GM19438 (cell line): Measurements from ENCODE around the gene OR5C1.
"Not testable (repeated sequence)": the region's sequence is repeated elsewhere in the genome, so short reads cannot be mapped to it uniquely, and the experiment has no call there.

Source experiments
- ATAC-seq: cut with Tn5 transposase; IDR thresholded peaks from one replicate; pipeline ENCODE4 v1.9.1; 2021; ENCODE audit warnings: low read depth; ENCODE audit not compliant: unreplicated experiment

The OR5C1 gene

DNA sequence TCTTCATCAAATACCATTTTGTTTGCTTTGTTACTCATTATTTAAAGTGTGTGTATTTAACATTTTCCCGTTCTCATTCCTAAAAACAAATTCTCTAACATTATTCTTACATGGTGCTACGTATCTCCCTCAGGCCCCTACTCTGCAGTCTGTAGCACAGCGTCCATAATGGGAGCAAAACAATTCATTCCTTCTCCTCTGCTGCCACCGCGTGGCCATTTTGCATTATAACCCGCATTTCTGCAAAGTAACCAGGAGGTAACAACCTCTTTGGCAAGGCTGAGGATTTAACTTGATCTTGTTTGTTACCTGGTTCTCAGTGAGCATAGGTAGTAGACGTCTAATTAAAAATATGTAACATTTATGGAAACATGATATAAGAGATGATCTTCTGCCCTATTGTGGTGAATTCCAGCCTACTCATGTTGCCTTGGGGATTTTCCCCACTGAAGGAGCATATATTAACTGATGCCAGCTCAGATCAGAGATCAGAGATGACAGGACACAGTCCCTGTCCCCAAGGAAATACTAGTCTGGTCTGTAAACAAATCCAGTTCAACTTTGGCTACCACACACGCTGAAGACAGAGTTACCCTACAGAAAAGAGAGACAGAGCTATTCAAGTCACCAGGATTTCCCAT, 21.7 kb downstream of the OR5C1 start:
- no peak for ATAC-seq

DNA sequence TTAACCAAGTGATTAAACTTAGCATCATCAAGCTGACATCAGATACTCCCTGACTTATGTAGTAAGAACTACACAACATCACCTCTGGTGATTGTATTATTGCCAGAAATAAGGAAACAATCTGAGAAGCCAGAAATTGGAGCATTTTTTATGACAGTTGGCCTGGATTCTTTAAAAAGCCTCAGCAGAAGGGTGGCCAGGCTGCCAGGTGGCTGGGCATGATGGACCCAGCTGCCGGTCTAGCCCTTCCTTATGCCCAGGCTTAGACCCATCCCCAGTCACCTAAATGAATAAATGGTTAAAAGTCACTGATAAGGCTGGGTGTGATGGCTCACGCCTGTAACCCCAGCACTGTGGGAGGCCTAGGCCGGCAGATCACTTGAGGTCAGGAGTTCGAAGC, 24.0 kb downstream of the OR5C1 start:
- no peak for ATAC-seq

DNA sequence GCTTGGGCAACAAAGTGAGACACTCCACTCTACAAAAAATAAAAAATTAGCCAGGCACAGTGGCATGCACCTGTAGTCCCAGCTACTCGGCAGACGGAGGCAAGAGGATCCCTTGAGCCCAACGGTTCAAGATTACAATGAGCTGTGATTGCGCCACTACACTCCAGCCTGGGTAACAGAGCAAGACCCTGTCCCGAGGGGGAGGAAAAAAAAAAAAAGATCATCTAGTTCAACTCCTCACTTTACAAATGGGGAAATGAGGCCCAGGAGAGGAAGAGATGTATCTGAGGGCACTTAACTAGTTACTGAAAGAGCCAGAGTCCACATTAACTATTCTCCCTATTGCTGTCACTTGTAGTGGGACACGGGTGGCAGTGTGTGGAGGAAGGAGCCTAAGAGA, 25.8 kb downstream of the OR5C1 start:
- no peak for ATAC-seq

DNA sequence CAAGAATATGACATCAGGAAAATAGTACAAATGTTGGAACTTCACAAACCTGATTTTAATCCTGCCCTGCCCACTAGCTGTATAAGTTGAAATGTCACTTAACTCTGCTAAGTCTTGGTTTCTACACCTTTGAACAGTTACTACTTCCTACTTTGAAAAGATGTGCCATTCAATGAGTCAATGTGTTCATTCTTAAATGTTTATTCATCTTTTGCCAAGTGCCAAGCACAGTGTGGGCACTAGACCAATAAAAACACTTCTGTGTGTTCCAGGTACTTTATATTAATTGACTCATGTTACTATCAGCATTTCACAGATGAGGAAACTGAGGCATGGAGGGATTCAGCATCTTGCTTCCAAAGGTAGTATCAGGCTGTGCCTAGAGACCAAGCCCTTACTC, 26.8 kb downstream of the OR5C1 start:
- ATAC-seq, result no peak

DNA sequence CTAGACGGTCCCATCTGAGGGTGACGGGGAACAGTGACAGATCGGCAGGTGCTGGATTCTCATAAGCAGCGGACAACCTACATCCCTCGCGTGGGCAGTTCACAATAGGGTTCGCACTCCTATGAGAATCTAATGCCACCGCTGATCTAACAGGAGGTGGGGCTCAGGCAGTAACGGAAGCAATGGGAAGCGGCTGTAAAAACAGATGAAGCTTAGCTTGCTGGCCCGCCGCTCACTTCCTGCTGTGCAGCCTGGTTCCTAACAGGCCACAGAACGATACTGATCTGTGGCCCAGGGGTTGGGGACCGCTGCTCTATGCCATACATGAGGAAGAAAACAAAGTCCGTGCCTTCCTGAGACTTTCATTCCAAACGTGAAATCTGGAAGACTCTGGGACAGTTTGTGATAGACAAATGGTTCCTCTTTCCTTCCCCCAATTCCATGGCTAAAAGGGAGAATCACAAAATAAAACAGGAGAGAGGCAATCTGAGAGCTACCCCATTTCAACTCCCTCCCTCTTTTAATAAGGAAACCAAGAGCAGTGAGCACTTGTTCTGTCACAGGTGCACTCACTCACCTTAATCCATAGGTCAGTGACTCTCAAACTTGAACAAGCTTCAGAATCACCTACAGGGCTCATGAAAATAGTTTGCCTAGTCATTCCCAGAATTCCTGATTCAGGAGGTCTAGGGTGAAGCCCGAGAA, 27.6 kb downstream of the OR5C1 start:
- no peak for ATAC-seq

DNA sequence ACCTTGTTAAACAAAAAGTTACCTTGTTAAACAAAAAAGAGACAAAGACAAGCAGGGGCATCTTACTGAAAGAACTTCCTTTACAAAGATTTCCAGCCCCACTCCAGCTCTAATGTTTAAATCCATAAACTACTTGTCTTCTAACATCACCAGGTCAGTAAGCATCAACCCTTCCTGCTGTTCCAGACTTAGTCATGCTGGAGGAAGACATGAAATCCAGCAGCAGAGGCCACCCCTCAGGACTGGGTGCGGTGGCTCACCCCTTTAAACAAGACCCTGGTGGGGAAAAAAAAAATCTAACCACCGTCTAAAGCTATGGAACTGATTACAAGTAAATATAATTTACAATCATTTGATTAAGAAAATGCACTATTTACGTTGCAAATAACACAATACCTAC, 30.6 kb downstream of the OR5C1 start:
- ATAC-seq, result no peak

DNA sequence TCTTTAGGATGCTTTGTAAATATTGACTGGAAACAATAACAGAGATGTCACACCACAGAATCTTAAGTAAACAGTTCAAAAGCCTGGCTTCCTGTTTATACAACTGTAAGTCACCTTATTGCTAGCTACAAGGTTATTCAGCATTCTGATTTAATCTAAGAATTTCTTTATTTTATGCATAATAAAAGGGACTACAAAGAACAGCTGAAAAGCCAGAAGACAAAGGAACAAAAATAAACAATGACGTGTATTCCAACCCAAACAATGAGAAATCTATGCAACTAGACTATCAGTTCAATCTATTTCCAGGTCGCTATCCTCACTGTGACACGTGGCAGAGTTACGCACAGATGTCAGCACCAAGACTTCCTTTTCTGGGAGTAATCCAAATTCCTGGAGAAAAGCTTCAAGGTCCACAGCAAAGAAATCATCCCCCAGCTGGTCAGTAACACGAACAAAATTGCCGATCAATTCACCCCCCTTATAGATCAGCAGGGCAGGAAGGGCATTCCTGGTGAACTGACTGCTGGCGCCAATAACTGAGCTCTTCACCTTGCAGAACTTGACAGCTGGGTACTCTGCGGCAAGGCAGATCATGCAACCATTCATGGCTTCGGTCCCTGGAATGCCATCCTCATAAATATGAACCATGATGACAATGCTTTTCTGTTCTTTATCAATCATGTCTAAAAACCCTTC, 31.2 kb downstream of the OR5C1 start:
- no peak for ATAC-seq

DNA sequence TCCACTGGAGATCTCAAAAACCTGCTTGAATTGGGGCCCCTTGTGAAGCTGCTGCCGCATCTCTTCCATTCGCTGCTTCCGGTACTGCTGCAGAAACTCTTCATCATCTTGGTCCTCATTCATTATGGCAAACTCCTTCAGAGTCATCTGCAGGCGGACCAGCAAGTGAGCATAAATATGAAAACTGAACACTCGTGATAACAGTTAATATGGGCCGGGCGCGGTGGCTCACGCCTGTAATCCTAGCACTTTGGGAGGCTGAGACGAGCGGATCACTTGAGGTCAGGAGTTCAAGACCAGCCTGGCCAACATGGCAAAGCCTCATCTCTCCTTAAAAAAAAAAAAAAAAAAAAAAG, 31.7 kb downstream of the OR5C1 start:
- no peak for ATAC-seq

DNA sequence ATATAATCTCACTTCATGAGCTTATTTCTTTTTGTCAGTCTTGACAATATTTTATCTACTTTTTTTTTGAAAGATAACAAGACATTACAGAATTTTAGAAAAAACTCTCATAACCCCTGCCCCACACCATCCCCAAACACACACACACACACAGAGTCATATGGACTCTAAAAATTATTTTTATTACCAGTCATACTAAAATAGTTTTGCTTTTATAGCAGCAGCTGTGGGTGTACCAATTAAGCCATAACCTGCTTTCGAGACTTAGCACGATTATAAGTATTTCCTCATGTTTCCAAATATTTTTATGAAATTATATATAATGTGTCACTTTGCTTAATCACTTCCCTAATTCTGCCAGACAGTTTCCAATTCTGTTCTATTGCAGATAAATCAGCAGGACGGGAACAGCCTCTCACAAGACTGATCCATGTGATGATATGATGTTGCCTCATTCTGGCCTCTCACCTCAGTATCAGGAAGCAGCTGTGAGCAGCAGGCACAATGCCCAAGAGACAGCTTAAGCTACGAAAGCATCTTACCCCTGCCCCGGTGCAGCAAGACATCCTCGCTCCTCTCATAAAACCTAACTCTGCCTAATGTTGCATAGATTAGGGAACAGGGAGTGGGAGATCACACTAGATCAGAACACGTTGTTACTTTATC, 32.7 kb downstream of the OR5C1 start:
- ATAC-seq, result no peak

DNA sequence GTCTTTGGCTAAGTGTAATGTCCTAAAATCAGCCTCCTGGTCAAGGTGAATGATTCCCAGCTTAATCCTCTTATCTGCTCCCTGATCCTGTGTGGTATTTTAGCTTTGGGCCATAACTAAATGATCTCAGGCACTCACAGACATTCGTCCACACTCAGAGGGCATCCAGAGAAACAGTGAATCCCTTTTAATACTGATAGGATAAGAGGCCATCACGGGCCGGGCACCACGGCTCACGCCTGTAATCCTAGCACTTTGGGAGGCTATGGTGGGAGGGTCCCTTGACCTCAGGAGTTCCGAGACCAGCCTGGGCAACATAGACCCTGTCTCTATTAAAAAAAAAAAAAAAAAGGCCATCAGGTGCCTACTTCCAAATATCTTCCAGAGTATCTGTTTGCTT, 33.3 kb downstream of the OR5C1 start:
- ATAC-seq, result no peak

DNA sequence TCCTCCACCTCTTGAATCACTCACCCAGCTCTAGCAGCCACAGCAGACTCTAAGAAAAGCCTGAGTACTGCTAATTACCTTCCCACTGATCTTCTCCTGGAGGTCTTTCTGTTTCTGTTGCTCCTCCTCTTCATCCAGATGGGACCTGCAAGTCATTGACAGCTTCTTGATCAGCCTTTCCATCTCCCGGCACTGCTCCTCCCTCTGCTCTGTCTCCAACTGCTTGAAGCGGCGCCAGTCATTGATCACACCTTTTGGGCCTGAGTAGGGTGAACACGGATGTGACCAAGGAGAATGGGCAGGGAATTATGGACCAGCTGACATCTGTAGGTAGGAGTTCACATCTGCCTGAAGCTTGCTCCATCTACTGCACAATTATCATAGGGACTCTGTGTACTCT, 34.2 kb downstream of the OR5C1 start:
- no peak for ATAC-seq

DNA sequence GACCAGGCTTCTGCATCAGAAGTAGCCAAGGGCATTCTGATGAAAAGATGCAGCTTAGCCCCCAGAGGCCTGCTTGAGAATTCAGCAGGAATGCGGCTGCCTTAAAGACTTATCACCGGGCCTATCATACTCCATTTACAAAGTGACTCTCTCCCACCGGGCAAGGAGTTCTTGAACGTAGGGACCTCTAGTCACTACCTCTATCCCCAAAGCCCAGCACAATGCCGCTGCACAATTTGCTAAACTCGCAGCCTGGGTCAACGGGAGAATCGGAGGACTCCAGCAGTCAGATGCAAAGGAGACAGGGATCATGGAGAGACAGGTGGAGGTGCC, 39.0 kb downstream of the OR5C1 start:
- ATAC-seq, result peak; percentile 8

DNA sequence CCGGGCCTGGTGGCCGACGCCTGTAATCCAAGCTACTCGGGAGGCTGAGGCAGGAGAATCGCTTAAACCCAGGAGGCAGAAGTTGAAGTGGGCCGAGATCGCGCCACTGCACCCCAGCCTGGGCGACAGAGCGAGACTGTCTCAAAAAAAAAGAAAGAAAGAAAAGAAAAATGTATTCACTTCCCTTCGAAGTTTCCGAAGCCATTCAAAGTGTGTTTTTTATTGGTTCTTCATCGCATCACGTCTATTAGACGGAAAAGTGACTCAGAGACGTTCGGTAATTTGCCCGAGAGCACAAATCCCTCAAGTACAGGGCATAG, 40.2 kb downstream of the OR5C1 start:
- ATAC-seq, result not testable (repeated sequence)

DNA sequence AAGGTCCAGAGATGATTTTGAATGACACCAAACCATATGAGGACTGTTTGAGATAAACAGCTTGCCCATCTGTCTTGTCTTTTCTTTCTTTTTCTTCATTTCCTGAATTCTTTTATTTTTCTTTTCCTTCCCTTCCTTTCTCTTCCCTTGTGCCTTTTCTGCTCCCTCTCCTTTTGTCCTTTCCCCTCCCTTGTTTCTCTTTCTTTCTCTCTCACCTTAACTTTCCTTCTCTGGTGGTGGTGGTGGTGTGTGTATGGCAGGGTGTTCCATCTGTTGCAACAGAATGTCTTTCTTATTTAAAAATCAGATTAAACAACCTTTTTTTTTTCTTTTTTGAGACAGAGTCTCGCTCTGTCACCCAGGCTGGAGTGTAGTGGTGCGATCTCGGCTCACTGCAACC, 43.5 kb downstream of the OR5C1 start:
- ATAC-seq, result no peak

DNA sequence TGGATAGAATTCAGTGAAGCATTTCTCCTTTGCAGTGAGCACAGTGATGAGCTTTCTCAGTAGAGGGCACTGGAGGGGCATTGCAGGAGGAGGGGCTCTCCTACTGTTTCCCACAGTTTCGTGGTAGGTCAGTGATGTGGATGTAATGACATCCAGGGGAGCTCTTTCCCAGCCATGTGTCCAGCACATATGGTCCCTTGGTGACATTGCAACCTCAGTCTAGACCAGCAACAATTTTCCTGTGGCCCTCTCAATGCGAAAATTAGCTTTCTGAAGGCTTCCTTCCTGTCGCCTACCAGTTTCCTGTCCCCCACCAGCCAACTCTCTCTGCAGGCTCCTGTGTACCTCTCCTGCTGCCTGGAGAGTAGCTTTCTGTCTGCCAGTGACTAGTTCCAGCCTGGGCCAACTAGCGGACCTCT, 46.6 kb downstream of the OR5C1 start:
- no peak for ATAC-seq

DNA sequence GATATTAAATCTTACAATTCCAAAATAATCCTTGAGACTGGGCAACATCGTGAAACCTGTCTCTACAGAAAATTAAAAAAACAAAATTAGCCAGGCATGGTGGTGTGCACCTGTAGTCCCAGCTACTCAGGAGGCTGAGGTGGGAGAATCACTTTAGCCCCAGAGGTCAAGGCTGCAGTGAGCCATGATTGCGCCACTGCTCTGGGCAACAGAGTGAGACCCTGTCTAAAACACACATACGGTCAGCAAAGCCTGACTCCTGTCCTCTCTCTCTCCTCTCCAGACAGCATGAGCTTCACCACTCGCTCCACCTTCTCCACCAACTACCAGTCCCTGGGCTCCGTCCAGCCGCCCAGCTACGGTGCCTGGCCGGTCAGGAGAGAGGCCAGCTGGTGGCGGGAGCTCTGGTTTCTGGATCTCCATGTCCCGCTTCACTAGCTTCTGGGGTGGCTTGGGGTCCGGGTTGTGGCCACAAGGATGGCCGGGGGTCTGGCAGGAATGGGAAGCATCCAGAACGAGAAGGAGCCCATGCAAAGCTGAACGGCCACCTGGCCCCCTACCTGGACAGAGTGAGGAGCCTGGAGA, 48.6 kb downstream of the OR5C1 start:
- ATAC-seq, result no peak

DNA sequence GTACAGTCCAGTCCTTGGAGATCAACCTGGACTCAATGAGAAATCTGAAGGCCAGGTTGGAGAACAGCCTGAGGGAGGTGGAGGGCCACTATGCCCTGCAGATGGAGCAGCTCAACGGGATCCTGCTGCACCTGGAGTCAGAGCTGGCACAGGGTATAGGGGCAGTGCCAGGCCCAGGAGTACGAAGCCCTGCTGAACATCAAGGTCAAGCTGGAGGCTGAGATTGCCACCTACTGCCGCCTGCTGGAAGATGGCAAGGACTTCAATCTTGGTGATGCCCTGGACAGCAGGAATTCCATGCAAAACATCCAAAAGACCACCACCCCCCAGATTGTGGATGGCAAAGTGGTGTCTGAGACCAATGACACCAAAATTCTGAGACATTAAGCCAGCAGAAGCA, 49.7 kb downstream of the OR5C1 start:
- not testable (repeated sequence) for ATAC-seq
